ENCODE results near the gene WEE2.
"Not testable (repeated sequence)": the region's sequence is repeated elsewhere in the genome, so short reads cannot be mapped to it uniquely, and the experiment has no call there.

The WEE2 gene

GRCh38 chr7:141763797-141764196, 55.6 kb downstream of the WEE2 start, which contains the start of gene TAS2R3:
Gene TAS2R3, plus strand, starts transcription at chr7:141764097. Its CDS starts 62 bp downstream, at chr7:141764159.
- DNase-seq = no peak
- Histone ChIP-seq H3K36me3 (ENCODE audit: control insufficient read depth, insufficient read depth, low read length) (peaks cover 23% of the 10 kb centered on the region), H3K27me3 (replicated peaks; ENCODE audit: control insufficient read depth, insufficient read depth, low read length, poor library complexity, severe bottlenecking) (no peaks in the 10 kb centered on the region), H3K27ac (ENCODE audit: insufficient read depth, low read length, poor library complexity, severe bottlenecking) (no peak within 1 kb of the TSS), H3K4me3 (ENCODE audit: insufficient read depth, low read depth, low read length, poor library complexity, severe bottlenecking) (no peak within 1 kb of the TSS), H3K4me1 (ENCODE audit: control insufficient read depth, insufficient read depth, low read length, poor library complexity, severe bottlenecking) (no peaks in the 10 kb centered on the region), H3K9me3 (ENCODE audit: control insufficient read depth, low read length) (no peaks in the 10 kb centered on the region)

GRCh38 chr7:141770083-141770583, 62.0 kb downstream of the WEE2 start:
- DNase-seq; H3K9me3 ChIP-seq (ENCODE audit: control insufficient read depth, low read length); H3K4me1 ChIP-seq (ENCODE audit: control insufficient read depth, insufficient read depth, low read length, poor library complexity, severe bottlenecking); H3K4me3 ChIP-seq (ENCODE audit: insufficient read depth, low read depth, low read length, poor library complexity, severe bottlenecking); H3K27ac ChIP-seq (ENCODE audit: insufficient read depth, low read length, poor library complexity, severe bottlenecking); H3K36me3 ChIP-seq (ENCODE audit: control insufficient read depth, insufficient read depth, low read length); H3K27me3 ChIP-seq (replicated peaks; ENCODE audit: control insufficient read depth, insufficient read depth, low read length, poor library complexity, severe bottlenecking): not testable (repeated sequence)

- no peak within 1 kb of the TSS for H3K4me3 ChIP-seq (ENCODE audit: insufficient read depth, low read depth, low read length, poor library complexity, severe bottlenecking)
- H3K9me3 ChIP-seq (ENCODE audit: control insufficient read depth, low read length) = no peaks in the 10 kb centered on the region
- no peak within 1 kb of the TSS for H3K27ac ChIP-seq (ENCODE audit: insufficient read depth, low read length, poor library complexity, severe bottlenecking)
- no peaks in the 10 kb centered on the region for H3K4me1 ChIP-seq (ENCODE audit: control insufficient read depth, insufficient read depth, low read length, poor library complexity, severe bottlenecking)
- DNase-seq = no peak
- H3K36me3 ChIP-seq (ENCODE audit: control insufficient read depth, insufficient read depth, low read length) = peaks cover 12% of the 10 kb centered on the region
- no peaks in the 10 kb centered on the region for H3K27me3 ChIP-seq (replicated peaks; ENCODE audit: control insufficient read depth, insufficient read depth, low read length, poor library complexity, severe bottlenecking)
Measured at GRCh38 chr7:141776374-141776773, 68.2 kb downstream of the WEE2 start, which contains the start of gene TAS2R4. Gene TAS2R4, plus strand, starts transcription at chr7:141776674. Its CDS starts 1,815 bp downstream, at chr7:141778489.
